C4-2B (cell line): Measurements from ENCODE around the gene STXBP1.

Source experiments
- ZFX ChIP-seq: fragments of 450-650 bp; IDR thresholded peaks from 2 replicates; pipeline ENCODE4 v1.6.1; 2017
- TF ChIP-seq, protein P1 (sequence below): fragments of 450-650 bp; conservative IDR thresholded peaks from 2 replicates; pipeline ENCODE4 v1.5.1; 2017; ENCODE audit warnings: mild to moderate bottlenecking

DNA sequence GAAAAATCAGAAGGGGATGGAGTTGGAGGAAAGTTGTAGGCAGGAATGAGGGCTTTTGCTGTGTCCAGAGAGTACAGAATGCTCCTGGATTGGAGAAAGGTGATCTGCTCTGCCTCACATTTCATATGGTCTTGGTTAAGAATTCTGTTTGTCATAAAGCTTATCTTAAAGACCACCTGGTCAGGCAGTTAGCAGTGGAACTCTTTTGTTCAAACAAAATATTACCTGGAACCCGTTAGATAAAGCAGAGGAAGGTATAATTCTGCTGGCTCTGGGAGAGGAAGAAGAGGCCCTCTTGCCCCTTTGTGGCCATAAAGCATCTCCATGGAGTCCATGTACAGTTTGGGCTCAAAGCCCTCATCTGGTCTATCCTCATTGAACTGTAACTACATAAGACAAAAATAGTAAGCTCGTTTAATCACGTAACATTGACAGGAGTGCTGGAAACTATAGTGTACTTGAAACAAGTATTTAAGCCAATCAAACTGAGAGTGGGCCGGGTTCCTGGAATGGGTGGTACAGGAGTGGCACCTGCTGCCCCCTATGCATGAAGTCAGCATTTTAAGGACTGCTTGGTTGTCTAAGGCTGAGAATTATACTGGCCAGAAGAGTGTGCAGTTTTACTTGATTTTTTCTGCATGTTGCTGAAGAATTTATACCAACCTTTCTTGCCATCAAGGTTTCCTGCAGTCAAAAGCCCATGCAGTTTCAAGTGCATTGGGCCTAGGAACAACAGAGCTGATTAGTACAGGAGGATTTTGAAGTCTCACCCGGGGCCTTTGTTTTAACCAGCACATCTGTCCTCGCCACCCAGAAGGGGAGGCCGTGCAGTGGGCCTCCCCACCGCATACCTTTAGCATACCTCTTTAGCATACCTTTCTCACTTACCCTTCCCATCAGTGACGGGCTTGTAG lies 39.9 kb downstream of the STXBP1 start:
- TF ChIP-seq, protein P1, sequence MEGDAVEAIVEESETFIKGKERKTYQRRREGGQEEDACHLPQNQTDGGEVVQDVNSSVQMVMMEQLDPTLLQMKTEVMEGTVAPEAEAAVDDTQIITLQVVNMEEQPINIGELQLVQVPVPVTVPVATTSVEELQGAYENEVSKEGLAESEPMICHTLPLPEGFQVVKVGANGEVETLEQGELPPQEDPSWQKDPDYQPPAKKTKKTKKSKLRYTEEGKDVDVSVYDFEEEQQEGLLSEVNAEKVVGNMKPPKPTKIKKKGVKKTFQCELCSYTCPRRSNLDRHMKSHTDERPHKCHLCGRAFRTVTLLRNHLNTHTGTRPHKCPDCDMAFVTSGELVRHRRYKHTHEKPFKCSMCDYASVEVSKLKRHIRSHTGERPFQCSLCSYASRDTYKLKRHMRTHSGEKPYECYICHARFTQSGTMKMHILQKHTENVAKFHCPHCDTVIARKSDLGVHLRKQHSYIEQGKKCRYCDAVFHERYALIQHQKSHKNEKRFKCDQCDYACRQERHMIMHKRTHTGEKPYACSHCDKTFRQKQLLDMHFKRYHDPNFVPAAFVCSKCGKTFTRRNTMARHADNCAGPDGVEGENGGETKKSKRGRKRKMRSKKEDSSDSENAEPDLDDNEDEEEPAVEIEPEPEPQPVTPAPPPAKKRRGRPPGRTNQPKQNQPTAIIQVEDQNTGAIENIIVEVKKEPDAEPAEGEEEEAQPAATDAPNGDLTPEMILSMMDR: no peak
- TF ChIP-seq ZFX: no peak
